ENCODE data around the gene RSU1. TPM values are rescaled to one million over a fixed set of nuclear protein-coding genes. Genes with fewer than 3 reads are reported as not detected.
A peak's percentile ranks its signal among the peaks of the same experiment; 100 is the strongest.

RSU1 gene
- total RNA-seq, 1 donor from 2014 or later = 142 TPM

DNA sequence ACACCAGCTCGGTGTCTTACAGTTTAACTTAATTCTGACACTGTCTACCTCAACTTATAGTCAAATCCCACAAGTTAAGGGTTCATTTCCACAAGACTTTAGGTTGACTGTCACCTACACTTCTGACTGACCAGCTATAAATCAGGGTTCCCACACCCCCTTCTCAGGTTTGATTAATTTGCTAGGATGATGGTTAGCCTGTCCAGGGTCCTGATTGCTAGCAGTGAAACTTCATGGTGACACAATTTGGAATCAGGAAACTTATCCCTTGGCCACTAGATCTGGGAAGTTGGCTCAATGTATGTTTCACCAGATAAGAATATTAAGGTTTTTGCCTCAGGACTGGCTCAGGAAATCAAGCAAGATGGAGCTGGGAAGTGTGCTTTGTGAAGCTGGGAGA, 2.8 kb upstream of the RSU1 start:
- peak; percentile 9 for FAIRE-seq
- TF ChIP-seq, protein P1, sequence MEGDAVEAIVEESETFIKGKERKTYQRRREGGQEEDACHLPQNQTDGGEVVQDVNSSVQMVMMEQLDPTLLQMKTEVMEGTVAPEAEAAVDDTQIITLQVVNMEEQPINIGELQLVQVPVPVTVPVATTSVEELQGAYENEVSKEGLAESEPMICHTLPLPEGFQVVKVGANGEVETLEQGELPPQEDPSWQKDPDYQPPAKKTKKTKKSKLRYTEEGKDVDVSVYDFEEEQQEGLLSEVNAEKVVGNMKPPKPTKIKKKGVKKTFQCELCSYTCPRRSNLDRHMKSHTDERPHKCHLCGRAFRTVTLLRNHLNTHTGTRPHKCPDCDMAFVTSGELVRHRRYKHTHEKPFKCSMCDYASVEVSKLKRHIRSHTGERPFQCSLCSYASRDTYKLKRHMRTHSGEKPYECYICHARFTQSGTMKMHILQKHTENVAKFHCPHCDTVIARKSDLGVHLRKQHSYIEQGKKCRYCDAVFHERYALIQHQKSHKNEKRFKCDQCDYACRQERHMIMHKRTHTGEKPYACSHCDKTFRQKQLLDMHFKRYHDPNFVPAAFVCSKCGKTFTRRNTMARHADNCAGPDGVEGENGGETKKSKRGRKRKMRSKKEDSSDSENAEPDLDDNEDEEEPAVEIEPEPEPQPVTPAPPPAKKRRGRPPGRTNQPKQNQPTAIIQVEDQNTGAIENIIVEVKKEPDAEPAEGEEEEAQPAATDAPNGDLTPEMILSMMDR (IDR thresholded peaks at IDR 0.05; ENCODE audit: insufficient read depth, low read depth, low read length) = no peak
- no peak for TF ChIP-seq EZH2 (IDR thresholded peaks at IDR 0.05; ENCODE audit: insufficient read depth, low read length)

DNA sequence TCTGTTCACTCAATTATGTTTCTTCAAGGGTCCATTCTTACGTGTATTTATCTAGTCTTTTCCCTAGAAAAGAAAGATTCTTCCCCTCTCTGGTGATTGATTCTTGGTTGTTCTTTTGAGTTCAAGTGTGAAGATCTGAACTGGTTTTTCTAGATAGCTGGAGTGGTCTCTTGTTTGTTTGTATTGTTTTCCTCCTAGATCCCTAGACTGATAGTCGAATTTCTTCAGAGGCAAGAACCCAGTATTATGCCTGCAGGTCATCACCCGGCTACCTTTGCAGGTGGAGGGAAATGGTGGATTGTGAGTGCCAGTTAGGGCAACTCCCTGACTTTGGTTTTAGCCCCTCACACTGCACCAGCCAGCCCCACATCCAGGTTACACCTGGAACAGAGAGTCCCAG, 2.2 kb upstream of the RSU1 start:
- FAIRE-seq = no peak
- no peak overlapping the region for H3K4me2 ChIP-seq (ENCODE audit: low read length)

More for the DNA sequence above, 2.8 kb upstream of the RSU1 start:
- H3K4me3 Mint-ChIP-seq (ENCODE audit: unreplicated experiment) = no peak overlapping the region
- peaks cover 5% of the 10 kb centered on the region for H3K36me3 Mint-ChIP-seq (ENCODE audit: low read depth, unreplicated experiment)
- Histone ChIP-seq H3K4me3 (ENCODE audit: insufficient read depth, low read depth, low read length) (no peak overlapping the region), H3K79me2 (ENCODE audit: insufficient read depth, low read length) (peaks cover 21% of the 10 kb centered on the region), H3K4me1 (ENCODE audit: insufficient read depth, low read length) (peaks cover 9% of the 10 kb centered on the region), H3K9ac (ENCODE audit: low read length) (no peak overlapping the region), H3K27ac (ENCODE audit: low read depth, low read length) (no peak overlapping the region), H3K4me2 (ENCODE audit: low read length) (no peak overlapping the region), H4K20me1 (ENCODE audit: insufficient read depth, low read length) (peaks cover 14% of the 10 kb centered on the region), H2AFZ (ENCODE audit: low read depth, low read length) (no peak overlapping the region), H3K27me3 (ENCODE audit: insufficient read depth, low read length) (no peaks in the 10 kb centered on the region), H3K9me3 (ENCODE audit: insufficient read depth, low read depth, low read length) (peaks cover 15% of the 10 kb centered on the region), H3K36me3 (ENCODE audit: insufficient read depth, low read length) (peaks cover 3% of the 10 kb centered on the region)
- H3K9me3 Mint-ChIP-seq (ENCODE audit: unreplicated experiment) = peaks cover 20% of the 10 kb centered on the region
- H3K27me3 Mint-ChIP-seq (ENCODE audit: low read depth, unreplicated experiment) = no peaks in the 10 kb centered on the region
- H3K27ac Mint-ChIP-seq (ENCODE audit: unreplicated experiment) = no peak overlapping the region
- peaks cover 12% of the 10 kb centered on the region for H3K4me1 Mint-ChIP-seq (ENCODE audit: low read depth, unreplicated experiment)
- no peak for DNase-seq (ENCODE audit: low read depth)

DNA sequence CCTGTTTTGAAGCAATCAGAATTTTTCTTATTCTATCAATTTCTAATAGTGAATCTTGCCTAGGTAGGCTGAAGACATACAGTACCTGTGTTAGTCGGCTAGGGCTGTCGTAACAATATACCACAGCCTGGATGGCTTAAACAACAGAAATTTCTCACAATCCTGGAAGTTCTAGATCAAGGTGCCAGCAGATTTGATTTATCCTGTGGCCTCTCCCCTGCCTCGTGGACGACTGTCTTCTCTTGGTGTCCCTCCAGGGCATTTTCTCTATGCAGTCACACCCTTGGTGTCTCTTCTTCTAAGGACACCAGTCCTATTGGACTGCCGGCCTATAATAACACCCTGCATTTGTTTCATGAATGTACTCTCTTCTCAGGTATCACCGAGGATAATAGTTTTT, 1.8 kb upstream of the RSU1 start:
- H3K4me3 Mint-ChIP-seq (ENCODE audit: unreplicated experiment) = no peak overlapping the region
- FAIRE-seq (no peak), DNase-seq (ENCODE audit: low read depth) (no peak)
- Histone ChIP-seq H3K36me3 (ENCODE audit: insufficient read depth, low read length) (peaks cover 3% of the 10 kb centered on the region), H3K9ac (ENCODE audit: low read length) (no peak overlapping the region), H3K27ac (ENCODE audit: low read depth, low read length) (no peak overlapping the region), H4K20me1 (ENCODE audit: insufficient read depth, low read length) (peaks cover 22% of the 10 kb centered on the region), H3K27me3 (ENCODE audit: insufficient read depth, low read length) (no peaks in the 10 kb centered on the region), H3K4me1 (ENCODE audit: insufficient read depth, low read length) (peaks cover 9% of the 10 kb centered on the region), H3K9me3 (ENCODE audit: insufficient read depth, low read depth, low read length) (peaks cover 15% of the 10 kb centered on the region), H3K79me2 (ENCODE audit: insufficient read depth, low read length) (peaks cover 31% of the 10 kb centered on the region), H3K4me2 (ENCODE audit: low read length) (no peak overlapping the region), H3K4me3 (ENCODE audit: insufficient read depth, low read depth, low read length) (no peak overlapping the region), H2AFZ (ENCODE audit: low read depth, low read length) (no peak overlapping the region)
- H3K4me1 Mint-ChIP-seq (ENCODE audit: low read depth, unreplicated experiment) = peaks cover 15% of the 10 kb centered on the region
- no peak overlapping the region for H3K27ac Mint-ChIP-seq (ENCODE audit: unreplicated experiment)
- H3K9me3 Mint-ChIP-seq (ENCODE audit: unreplicated experiment) = peaks cover 20% of the 10 kb centered on the region
- TF ChIP-seq EZH2 (IDR thresholded peaks at IDR 0.05; ENCODE audit: insufficient read depth, low read length) = no peak
- TF ChIP-seq, protein P1 (IDR thresholded peaks at IDR 0.05; ENCODE audit: insufficient read depth, low read depth, low read length) = no peak
- H3K27me3 Mint-ChIP-seq (ENCODE audit: low read depth, unreplicated experiment) = no peaks in the 10 kb centered on the region
- H3K36me3 Mint-ChIP-seq (ENCODE audit: low read depth, unreplicated experiment) = peaks cover 5% of the 10 kb centered on the region

More for the DNA sequence above, 2.2 kb upstream of the RSU1 start:
- H3K27me3 ChIP-seq (ENCODE audit: insufficient read depth, low read length) = no peaks in the 10 kb centered on the region
- H3K79me2 ChIP-seq (ENCODE audit: insufficient read depth, low read length) = peaks cover 26% of the 10 kb centered on the region
- H3K4me1 ChIP-seq (ENCODE audit: insufficient read depth, low read length) = peaks cover 9% of the 10 kb centered on the region
- peaks cover 15% of the 10 kb centered on the region for H3K4me1 Mint-ChIP-seq (ENCODE audit: low read depth, unreplicated experiment)
- H4K20me1 ChIP-seq (ENCODE audit: insufficient read depth, low read length) = peaks cover 20% of the 10 kb centered on the region
- H3K9ac ChIP-seq (ENCODE audit: low read length) = no peak overlapping the region
- H3K4me3 Mint-ChIP-seq (ENCODE audit: unreplicated experiment) = no peak overlapping the region
- peaks cover 3% of the 10 kb centered on the region for H3K36me3 ChIP-seq (ENCODE audit: insufficient read depth, low read length)
- H3K36me3 Mint-ChIP-seq (ENCODE audit: low read depth, unreplicated experiment) = peaks cover 5% of the 10 kb centered on the region
- no peak for DNase-seq (ENCODE audit: low read depth)
- no peak overlapping the region for H3K27ac ChIP-seq (ENCODE audit: low read depth, low read length)
- TF ChIP-seq, protein P1 (IDR thresholded peaks at IDR 0.05; ENCODE audit: insufficient read depth, low read depth, low read length) = no peak
- no peak for TF ChIP-seq EZH2 (IDR thresholded peaks at IDR 0.05; ENCODE audit: insufficient read depth, low read length)
- no peak overlapping the region for H2AFZ ChIP-seq (ENCODE audit: low read depth, low read length)
- H3K9me3 ChIP-seq (ENCODE audit: insufficient read depth, low read depth, low read length) = peaks cover 15% of the 10 kb centered on the region
- H3K27me3 Mint-ChIP-seq (ENCODE audit: low read depth, unreplicated experiment) = no peaks in the 10 kb centered on the region
- peaks cover 20% of the 10 kb centered on the region for H3K9me3 Mint-ChIP-seq (ENCODE audit: unreplicated experiment)
- H3K4me3 ChIP-seq (ENCODE audit: insufficient read depth, low read depth, low read length) = no peak overlapping the region
- no peak overlapping the region for H3K27ac Mint-ChIP-seq (ENCODE audit: unreplicated experiment)

Data from astrocyte (in vitro differentiated cells and primary cell).